Measurements from ENCODE around the gene TM4SF20. TPM values are rescaled to one million over a fixed set of nuclear protein-coding genes. Genes with fewer than 3 reads are reported as not detected.
"Not testable (repeated sequence)": the region's sequence is repeated elsewhere in the genome, so short reads cannot be mapped to it uniquely, and the experiment has no call there.

The TM4SF20 gene
- total RNA-seq, 6 experiments from 2014 or later: 0.09 to 0.34 (median 0.22) TPM

DNA sequence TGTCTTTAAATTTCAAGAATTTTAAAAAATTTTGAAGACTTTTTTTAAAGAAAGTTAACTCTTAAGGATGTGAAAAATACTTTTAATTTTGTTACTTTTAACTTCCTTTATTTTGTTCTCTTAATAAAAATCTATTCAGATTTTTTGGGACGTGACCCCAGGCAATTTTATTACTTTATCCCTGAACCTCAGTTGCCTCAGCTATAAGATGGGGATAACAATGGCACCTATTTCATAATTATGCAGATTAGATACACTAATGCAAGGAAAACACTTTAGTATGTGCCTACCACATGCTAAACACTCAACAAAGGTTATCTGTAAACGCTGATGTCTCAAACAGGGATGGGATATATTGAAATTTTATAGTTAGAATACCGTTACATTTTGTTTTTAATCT, 10.1 kb upstream of the TM4SF20 start:
- Mint-ChIP-seq H3K27me3 (ENCODE audit: insufficient read depth) (no peaks in the 10 kb centered on the region; the same call in 1 of the 2 replicates), H3K4me1 (ENCODE audit: low read depth) (peaks cover 16% of the 10 kb centered on the region), H3K4me3 (no peak overlapping the region)

DNA sequence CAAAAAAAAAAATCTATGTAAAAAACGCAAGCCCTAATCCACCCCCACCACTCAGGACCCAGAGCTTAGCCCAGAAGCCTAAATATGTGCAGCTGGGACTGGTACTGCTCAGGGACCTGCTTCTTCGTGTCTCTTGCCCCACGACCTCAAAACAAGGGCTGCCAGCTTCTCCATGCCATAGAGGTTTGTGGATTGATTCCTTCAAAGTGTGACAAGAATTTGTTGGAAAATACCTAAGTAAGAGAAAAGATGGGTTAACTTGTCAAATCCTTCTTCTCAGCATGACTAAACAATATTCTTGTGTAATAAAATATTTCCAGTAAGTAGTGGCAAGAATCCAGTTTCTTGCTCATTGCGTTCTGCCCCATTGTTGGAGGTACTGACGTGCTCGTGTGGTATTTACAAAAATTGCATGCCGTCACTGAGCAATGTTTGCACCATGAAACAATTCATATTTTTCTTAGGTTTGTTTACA, 9.5 kb upstream of the TM4SF20 start:
- Mint-ChIP-seq H3K9me3 (peaks cover 5% of the 10 kb centered on the region; the same call in 1 of the 2 replicates), H3K4me1 (ENCODE audit: low read depth) (peaks cover 16% of the 10 kb centered on the region)
- TF ChIP-seq, protein P1, sequence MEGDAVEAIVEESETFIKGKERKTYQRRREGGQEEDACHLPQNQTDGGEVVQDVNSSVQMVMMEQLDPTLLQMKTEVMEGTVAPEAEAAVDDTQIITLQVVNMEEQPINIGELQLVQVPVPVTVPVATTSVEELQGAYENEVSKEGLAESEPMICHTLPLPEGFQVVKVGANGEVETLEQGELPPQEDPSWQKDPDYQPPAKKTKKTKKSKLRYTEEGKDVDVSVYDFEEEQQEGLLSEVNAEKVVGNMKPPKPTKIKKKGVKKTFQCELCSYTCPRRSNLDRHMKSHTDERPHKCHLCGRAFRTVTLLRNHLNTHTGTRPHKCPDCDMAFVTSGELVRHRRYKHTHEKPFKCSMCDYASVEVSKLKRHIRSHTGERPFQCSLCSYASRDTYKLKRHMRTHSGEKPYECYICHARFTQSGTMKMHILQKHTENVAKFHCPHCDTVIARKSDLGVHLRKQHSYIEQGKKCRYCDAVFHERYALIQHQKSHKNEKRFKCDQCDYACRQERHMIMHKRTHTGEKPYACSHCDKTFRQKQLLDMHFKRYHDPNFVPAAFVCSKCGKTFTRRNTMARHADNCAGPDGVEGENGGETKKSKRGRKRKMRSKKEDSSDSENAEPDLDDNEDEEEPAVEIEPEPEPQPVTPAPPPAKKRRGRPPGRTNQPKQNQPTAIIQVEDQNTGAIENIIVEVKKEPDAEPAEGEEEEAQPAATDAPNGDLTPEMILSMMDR (IDR thresholded peaks at IDR 0.05): no peak

More for the DNA sequence above, 10.1 kb upstream of the TM4SF20 start:
- TF ChIP-seq, protein P1 (IDR thresholded peaks at IDR 0.05): no peak
- Mint-ChIP-seq H3K36me3 (ENCODE audit: low read depth) (peaks cover 9% of the 10 kb centered on the region; the same call in 1 of the 2 replicates), H3K27ac (no peak overlapping the region), H3K9me3 (peaks cover 5% of the 10 kb centered on the region; the same call in 1 of the 2 replicates)
- no peak for DNase-seq

DNA sequence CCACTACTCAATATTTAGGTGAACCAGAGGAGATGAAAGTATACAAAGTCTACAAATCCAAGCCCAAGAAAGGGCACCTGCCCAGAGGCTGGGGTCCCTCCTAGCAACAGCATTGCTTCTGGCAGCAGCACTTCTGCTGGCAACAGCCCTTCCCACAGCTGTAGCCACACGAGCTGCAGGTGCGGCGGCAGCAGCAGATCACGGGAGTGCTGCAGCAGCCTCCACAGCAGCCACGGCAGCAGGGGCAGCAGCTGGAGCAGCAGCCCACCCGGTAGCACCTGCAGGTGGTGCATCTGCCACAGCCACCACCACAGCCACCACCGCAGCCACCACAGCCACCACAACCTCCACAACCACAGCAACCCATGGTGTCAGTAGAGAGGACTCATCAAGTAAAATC, 8.5 kb upstream of the TM4SF20 start, which contains the start of gene SCYGR1:
TSS of gene SCYGR1 (minus strand) at position 367 of the 400 bp plus-strand sequence. CDS start at position 367, 0 bp downstream.
- not testable (repeated sequence) for H3K36me3 Mint-ChIP-seq (ENCODE audit: low read depth); DNase-seq; H3K9me3 Mint-ChIP-seq; H3K27me3 Mint-ChIP-seq (ENCODE audit: insufficient read depth)
- Mint-ChIP-seq H3K4me3 (peak within 1 kb of the TSS; percentile 57; the same call in 1 of the 2 replicates), H3K27ac (peak within 1 kb of the TSS; percentile 91), H3K4me1 (ENCODE audit: low read depth) (peaks cover 16% of the 10 kb centered on the region)

More for the DNA sequence above, 9.5 kb upstream of the TM4SF20 start:
- peak; percentile 90 for DNase-seq
- H3K4me3 Mint-ChIP-seq: peak overlapping the region; percentile 57; the same call in 1 of the 2 replicates
- peaks cover 9% of the 10 kb centered on the region; the same call in 1 of the 2 replicates for H3K36me3 Mint-ChIP-seq (ENCODE audit: low read depth)
- no peaks in the 10 kb centered on the region; the same call in 1 of the 2 replicates for H3K27me3 Mint-ChIP-seq (ENCODE audit: insufficient read depth)
- peak overlapping the region; percentile 91 for H3K27ac Mint-ChIP-seq

DNA sequence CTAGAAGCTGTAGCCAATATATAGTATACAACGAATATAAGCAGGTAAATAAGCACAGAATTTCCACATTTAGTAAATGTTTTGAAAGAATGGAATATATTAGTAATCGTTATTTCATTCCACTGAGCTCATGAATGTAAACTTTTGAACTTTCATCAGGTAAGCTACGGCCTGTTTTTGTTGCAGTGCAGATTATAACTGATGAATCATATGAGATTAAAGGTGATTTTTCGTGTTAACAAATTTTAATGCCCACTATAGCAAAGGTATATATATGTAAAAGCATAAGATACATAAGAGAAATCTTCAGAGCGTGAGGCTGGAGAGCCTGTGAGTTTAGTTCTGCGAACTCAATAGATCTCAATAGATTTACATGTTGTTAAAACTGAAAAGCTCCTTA, 7.5 kb upstream of the TM4SF20 start:
- peaks cover 15% of the 10 kb centered on the region for H3K4me1 Mint-ChIP-seq (ENCODE audit: low read depth)
- peaks cover 5% of the 10 kb centered on the region; the same call in 1 of the 2 replicates for H3K9me3 Mint-ChIP-seq
- TF ChIP-seq, protein P1 (IDR thresholded peaks at IDR 0.05): no peak
- peaks cover 9% of the 10 kb centered on the region; the same call in 1 of the 2 replicates for H3K36me3 Mint-ChIP-seq (ENCODE audit: low read depth)
- H3K4me3 Mint-ChIP-seq: no peak overlapping the region
- H3K27ac Mint-ChIP-seq: peak overlapping the region; percentile 21; the same call in 1 of the 2 replicates
- no peak for DNase-seq
- no peaks in the 10 kb centered on the region; the same call in 1 of the 2 replicates for H3K27me3 Mint-ChIP-seq (ENCODE audit: insufficient read depth)

DNA sequence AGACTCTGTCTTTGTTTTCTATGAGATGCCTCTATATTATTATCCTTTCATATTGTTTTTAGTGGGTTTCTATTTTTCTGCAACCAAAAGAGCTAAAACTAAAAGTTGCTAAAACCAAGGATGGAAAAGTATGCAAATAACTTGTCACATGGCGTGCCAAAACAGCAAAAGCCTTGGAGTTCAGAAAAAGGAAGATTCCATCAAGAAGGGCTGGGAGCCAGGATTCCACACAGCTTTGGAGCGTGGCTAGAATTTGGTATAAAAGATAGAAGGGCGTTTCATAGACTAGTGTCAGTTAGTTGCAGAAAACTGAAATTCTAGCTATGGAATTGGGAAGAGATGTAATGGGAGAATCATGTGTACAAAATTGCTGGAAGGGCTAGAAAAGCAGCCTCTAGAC, 4.6 kb upstream of the TM4SF20 start:
- peaks cover 4% of the 10 kb centered on the region; the same call in 1 of the 2 replicates for H3K9me3 Mint-ChIP-seq
- TF ChIP-seq, protein P1 (IDR thresholded peaks at IDR 0.05): no peak
- peaks cover 4% of the 10 kb centered on the region; the same call in 1 of the 2 replicates for H3K36me3 Mint-ChIP-seq (ENCODE audit: low read depth)
- H3K27me3 Mint-ChIP-seq (ENCODE audit: insufficient read depth): no peaks in the 10 kb centered on the region; the same call in 1 of the 2 replicates
- DNase-seq: no peak
- H3K4me1 Mint-ChIP-seq (ENCODE audit: low read depth): peaks cover 21% of the 10 kb centered on the region
- no peak overlapping the region for H3K4me3 Mint-ChIP-seq
- H3K27ac Mint-ChIP-seq: no peak overlapping the region

DNA sequence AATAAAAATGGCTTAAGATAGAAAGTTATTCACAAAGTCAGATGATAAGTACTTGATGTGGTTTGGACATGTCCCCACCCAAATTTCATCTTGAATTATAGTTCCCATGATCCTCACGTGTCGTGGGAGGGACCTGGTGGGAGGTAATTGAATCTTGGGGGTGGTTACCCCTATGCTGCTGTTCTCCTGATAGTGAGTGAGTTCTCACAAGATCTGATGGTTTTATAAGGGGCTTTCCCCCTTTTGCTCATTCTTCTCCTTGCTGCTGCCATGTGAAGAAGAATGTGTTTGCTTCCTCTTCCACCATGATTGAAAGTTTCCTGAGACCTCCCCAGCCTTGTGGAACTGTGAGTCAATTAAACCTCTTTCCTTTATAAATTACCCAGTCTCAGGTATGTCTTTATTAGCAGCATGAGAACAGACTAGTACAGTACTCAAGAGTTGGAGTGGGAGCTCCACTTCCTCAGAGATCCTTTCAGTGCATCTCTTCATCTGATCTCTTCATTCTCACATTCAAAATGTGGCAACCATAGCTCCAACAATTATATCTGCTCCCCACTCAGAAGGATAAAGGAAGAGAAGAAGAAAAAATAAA, 3.2 kb upstream of the TM4SF20 start:
- peaks cover 30% of the 10 kb centered on the region for H3K4me1 Mint-ChIP-seq (ENCODE audit: low read depth)
- H3K9me3 Mint-ChIP-seq; H3K27me3 Mint-ChIP-seq (ENCODE audit: insufficient read depth); H3K36me3 Mint-ChIP-seq (ENCODE audit: low read depth); H3K4me3 Mint-ChIP-seq; H3K27ac Mint-ChIP-seq; DNase-seq: not testable (repeated sequence)
